WTC11 (cell line): Measurements from ENCODE around the gene SGMS1. TPM values are rescaled to one million over a fixed set of nuclear protein-coding genes. Genes with fewer than 3 reads are reported as not detected.

Source experiments
- ATAC-seq: fragments of 200-7000 bp; cut with Tn5 transposase; 2 replicates; pipeline ENCODE4 v1.10.0; 2021; ENCODE audit warnings: mild to moderate bottlenecking, moderate library complexity
- CTCF ChIA-PET: fragments of 300-600 bp; sonication (Branson Sonifier 250); formaldehyde crosslinking; loops from one replicate; lab custom pipeline; 2021; ENCODE audit warnings: antibody characterized with exemption; lab: Charles Lee
- POLR2A ChIA-PET: fragments of 350-600 bp; sonication (Branson Sonifier 250); formaldehyde crosslinking; loops from one replicate; lab custom pipeline; 2021; ENCODE audit warnings: antibody characterized with exemption; lab: Charles Lee
- DNase-seq: peaks from one replicate; pipeline ENCODE4 v3.0.0; 2021; ENCODE audit warnings: low spot score
- H3K27ac Mint-ChIP-seq: 2 replicates; pipeline ENCODE4 v1.8.0; 2021; ENCODE audit warnings: mixed read lengths
- H3K27me3 Mint-ChIP-seq: 2 replicates; pipeline ENCODE4 v1.8.0; 2021; ENCODE audit warnings: low read depth, mild to moderate bottlenecking, moderate library complexity, mixed read lengths
- H3K36me3 Mint-ChIP-seq: 2 replicates; pipeline ENCODE4 v1.8.0; 2021; ENCODE audit warnings: mixed read lengths
- H3K4me1 Mint-ChIP-seq: 2 replicates; pipeline ENCODE4 v1.8.0; 2022; ENCODE audit warnings: mixed read lengths
- H3K4me3 Mint-ChIP-seq: 2 replicates; pipeline ENCODE4 v1.8.0; 2021; ENCODE audit warnings: mild to moderate bottlenecking, moderate library complexity, mixed read lengths
- H3K9me3 Mint-ChIP-seq: 2 replicates; pipeline ENCODE4 v1.8.0; 2021; ENCODE audit warnings: mixed read lengths
- CREB1 ChIP-seq: sonication (generic); formaldehyde crosslinking; IDR thresholded peaks from 2 replicates; pipeline ENCODE4 v1.8.0; 2023; ENCODE audit warnings: mild to moderate bottlenecking, missing genetic modification reagents
- EMX1 ChIP-seq: fragments of 250-450 bp; sonication (Bioruptor Pico); IDR thresholded peaks from 2 replicates; pipeline ENCODE4 v1.8.0; 2021; ENCODE audit warnings: mild to moderate bottlenecking
- ETV6 ChIP-seq: sonication (generic); formaldehyde crosslinking; IDR thresholded peaks from 2 replicates; pipeline ENCODE4 v1.8.1; 2022; ENCODE audit warnings: mild to moderate bottlenecking, missing genetic modification reagents
- FOXJ3 ChIP-seq: sonication (generic); formaldehyde crosslinking; IDR thresholded peaks from 2 replicates; pipeline ENCODE4 v1.9.0; 2021; ENCODE audit warnings: missing genetic modification reagents, mild to moderate bottlenecking, borderline replicate concordance
- GTF2I ChIP-seq: fragments of 250-450 bp; sonication (Bioruptor Pico); conservative IDR thresholded peaks from 2 replicates; pipeline ENCODE4 v1.4.0; 2021; ENCODE audit warnings: mild to moderate bottlenecking
- KAT7 ChIP-seq: sonication (generic); formaldehyde crosslinking; IDR thresholded peaks from 2 replicates; pipeline ENCODE4 v1.8.1; 2023; ENCODE audit warnings: missing genetic modification reagents, mild to moderate bottlenecking, borderline replicate concordance
- MXD4 ChIP-seq: fragments of 250-450 bp; sonication (Bioruptor Pico); IDR thresholded peaks from 2 replicates; pipeline ENCODE4 v1.8.0; 2021; ENCODE audit warnings: mild to moderate bottlenecking, moderate library complexity, borderline replicate concordance
- NFYB ChIP-seq: sonication (generic); formaldehyde crosslinking; conservative IDR thresholded peaks from 2 replicates; pipeline ENCODE4 v1.8.0; 2022; ENCODE audit warnings: low read depth, missing genetic modification reagents
- TEAD4 ChIP-seq: sonication (generic); formaldehyde crosslinking; IDR thresholded peaks from 2 replicates; pipeline ENCODE4 v1.8.0; 2022; ENCODE audit warnings: mild to moderate bottlenecking, missing genetic modification reagents
- ZNF219 ChIP-seq: sonication (generic); formaldehyde crosslinking; IDR thresholded peaks from 2 replicates; pipeline ENCODE4 v1.8.0; 2023; ENCODE audit warnings: missing genetic modification reagents, mild to moderate bottlenecking, borderline replicate concordance
- total RNA-seq: library from RNA; stranded (reverse); gene quantifications from 3 replicates; pipeline ENCODE4 v1.2.3, GENCODE V29; 2021
- TF ChIP-seq, protein P1 (sequence below): fragments of 250-450 bp; sonication (Bioruptor Pico); IDR thresholded peaks from 2 replicates; pipeline ENCODE4 v1.8.0; 2021; ENCODE audit warnings: mild to moderate bottlenecking
- TF ChIP-seq, protein P2 (sequence below): sonication (generic); formaldehyde crosslinking; IDR thresholded peaks from 2 replicates; pipeline ENCODE4 v1.8.0; 2022; ENCODE audit warnings: mild to moderate bottlenecking, missing genetic modification reagents
- TF ChIP-seq, protein P3 (sequence below): sonication (generic); formaldehyde crosslinking; IDR thresholded peaks from 2 replicates; pipeline ENCODE4 v1.8.1; 2023; ENCODE audit warnings: mild to moderate bottlenecking, moderate library complexity, missing genetic modification reagents
- TF ChIP-seq, protein P4 (sequence below): sonication (generic); formaldehyde crosslinking; IDR thresholded peaks from 2 replicates; pipeline ENCODE4 v1.8.1; 2023; ENCODE audit warnings: mild to moderate bottlenecking, missing genetic modification reagents
- TF ChIP-seq, protein P5 (sequence below): sonication (generic); formaldehyde crosslinking; IDR thresholded peaks from 2 replicates; pipeline ENCODE4 v1.8.1; 2022; ENCODE audit warnings: low read depth, mild to moderate bottlenecking, moderate library complexity, missing genetic modification reagents, borderline replicate concordance
- TF ChIP-seq, protein P6 (sequence below): sonication (generic); formaldehyde crosslinking; IDR thresholded peaks from 2 replicates; pipeline ENCODE4 v1.8.1; 2022; ENCODE audit warnings: low read depth, missing genetic modification reagents, borderline replicate concordance
- TF ChIP-seq, protein P7 (sequence below): fragments of 250-450 bp; sonication (Bioruptor Pico); conservative IDR thresholded peaks from 2 replicates; pipeline ENCODE4 v1.9.0; 2021; ENCODE audit warnings: mild to moderate bottlenecking
- TF ChIP-seq, protein P8 (sequence below): fragments of 200-600 bp; IDR thresholded peaks from 2 replicates; pipeline ENCODE4 v1.8.0; 2022; ENCODE audit warnings: antibody characterized with exemption

Gene SGMS1
- total RNA-seq, 1 experiment from 2014 or later, result 13.2 TPM

DNA sequence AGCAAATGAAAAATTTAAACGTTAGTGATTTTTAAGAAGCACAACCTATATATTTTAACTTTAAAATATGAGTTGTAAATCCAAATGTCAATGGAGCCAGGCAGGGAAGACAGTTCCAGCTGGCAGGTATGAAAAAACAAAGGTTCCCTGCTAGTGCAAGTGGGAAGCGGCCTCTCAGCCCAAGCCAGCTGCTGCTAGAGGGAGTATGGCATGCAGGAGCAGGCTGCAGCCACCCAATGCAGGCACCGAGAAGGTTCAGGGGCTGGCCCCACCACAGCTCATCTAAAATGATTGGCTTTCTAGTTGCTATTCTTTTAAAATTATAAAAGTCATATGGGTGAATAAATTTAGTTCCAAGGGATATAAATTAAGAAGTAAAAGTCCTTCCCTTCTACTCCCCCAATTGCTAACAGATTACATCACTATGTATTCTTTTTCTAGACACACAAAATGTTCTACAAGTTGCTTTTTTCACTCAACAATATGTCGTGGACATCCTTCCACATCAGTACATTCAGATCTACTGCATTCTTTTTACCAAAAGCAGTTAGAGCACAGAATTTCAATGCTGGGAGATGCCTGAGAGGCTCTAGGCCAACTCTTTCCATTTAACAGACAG is 69.3 kb downstream of the SGMS1 start:
- POLR2A ChIA-PET, result no interaction called here
- DNase-seq (peak; percentile 29), ATAC-seq (peak; percentile 60)
- Mint-ChIP-seq H3K4me3 (no peak overlapping the region), H3K4me1 (peaks cover 64% of the 10 kb centered on the region), H3K27ac (no peak overlapping the region), H3K36me3 (no peaks in the 10 kb centered on the region), H3K9me3 (peaks cover 3% of the 10 kb centered on the region; the same call in 1 of the 2 replicates), H3K27me3 (no peaks in the 10 kb centered on the region)
- CTCF ChIA-PET, result interaction anchor here (0.5 to 2.2 kb wide), 5 partner anchors 13 to 222 kb away, joined by 3 to 9 read pairs (median 5); no protein-coding TSS in a partner anchor
- TF ChIP-seq, protein P1, sequence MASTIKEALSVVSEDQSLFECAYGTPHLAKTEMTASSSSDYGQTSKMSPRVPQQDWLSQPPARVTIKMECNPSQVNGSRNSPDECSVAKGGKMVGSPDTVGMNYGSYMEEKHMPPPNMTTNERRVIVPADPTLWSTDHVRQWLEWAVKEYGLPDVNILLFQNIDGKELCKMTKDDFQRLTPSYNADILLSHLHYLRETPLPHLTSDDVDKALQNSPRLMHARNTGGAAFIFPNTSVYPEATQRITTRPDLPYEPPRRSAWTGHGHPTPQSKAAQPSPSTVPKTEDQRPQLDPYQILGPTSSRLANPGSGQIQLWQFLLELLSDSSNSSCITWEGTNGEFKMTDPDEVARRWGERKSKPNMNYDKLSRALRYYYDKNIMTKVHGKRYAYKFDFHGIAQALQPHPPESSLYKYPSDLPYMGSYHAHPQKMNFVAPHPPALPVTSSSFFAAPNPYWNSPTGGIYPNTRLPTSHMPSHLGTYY (CRISPR knock-in tag), result no peak
- TF ChIP-seq, protein P2, sequence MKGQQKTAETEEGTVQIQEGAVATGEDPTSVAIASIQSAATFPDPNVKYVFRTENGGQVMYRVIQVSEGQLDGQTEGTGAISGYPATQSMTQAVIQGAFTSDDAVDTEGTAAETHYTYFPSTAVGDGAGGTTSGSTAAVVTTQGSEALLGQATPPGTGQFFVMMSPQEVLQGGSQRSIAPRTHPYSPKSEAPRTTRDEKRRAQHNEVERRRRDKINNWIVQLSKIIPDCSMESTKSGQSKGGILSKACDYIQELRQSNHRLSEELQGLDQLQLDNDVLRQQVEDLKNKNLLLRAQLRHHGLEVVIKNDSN (CRISPR knock-in tag), result no peak
- TF ChIP-seq, protein P3, sequence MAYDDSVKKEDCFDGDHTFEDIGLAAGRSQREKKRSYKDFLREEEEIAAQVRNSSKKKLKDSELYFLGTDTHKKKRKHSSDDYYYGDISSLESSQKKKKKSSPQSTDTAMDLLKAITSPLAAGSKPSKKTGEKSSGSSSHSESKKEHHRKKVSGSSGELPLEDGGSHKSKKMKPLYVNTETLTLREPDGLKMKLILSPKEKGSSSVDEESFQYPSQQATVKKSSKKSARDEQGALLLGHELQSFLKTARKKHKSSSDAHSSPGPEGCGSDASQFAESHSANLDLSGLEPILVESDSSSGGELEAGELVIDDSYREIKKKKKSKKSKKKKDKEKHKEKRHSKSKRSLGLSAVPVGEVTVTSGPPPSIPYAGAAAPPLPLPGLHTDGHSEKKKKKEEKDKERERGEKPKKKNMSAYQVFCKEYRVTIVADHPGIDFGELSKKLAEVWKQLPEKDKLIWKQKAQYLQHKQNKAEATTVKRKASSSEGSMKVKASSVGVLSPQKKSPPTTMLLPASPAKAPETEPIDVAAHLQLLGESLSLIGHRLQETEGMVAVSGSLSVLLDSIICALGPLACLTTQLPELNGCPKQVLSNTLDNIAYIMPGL (CRISPR knock-in tag), result no peak
- TF ChIP-seq, protein P4, sequence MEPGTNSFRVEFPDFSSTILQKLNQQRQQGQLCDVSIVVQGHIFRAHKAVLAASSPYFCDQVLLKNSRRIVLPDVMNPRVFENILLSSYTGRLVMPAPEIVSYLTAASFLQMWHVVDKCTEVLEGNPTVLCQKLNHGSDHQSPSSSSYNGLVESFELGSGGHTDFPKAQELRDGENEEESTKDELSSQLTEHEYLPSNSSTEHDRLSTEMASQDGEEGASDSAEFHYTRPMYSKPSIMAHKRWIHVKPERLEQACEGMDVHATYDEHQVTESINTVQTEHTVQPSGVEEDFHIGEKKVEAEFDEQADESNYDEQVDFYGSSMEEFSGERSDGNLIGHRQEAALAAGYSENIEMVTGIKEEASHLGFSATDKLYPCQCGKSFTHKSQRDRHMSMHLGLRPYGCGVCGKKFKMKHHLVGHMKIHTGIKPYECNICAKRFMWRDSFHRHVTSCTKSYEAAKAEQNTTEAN (CRISPR knock-in tag), result no peak
- TF ChIP-seq, protein P5, sequence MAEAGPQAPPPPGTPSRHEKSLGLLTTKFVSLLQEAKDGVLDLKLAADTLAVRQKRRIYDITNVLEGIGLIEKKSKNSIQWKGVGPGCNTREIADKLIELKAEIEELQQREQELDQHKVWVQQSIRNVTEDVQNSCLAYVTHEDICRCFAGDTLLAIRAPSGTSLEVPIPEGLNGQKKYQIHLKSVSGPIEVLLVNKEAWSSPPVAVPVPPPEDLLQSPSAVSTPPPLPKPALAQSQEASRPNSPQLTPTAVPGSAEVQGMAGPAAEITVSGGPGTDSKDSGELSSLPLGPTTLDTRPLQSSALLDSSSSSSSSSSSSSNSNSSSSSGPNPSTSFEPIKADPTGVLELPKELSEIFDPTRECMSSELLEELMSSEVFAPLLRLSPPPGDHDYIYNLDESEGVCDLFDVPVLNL (CRISPR knock-in tag), result no peak
- no peak for TF ChIP-seq FOXJ3
- TF ChIP-seq ETV6 (CRISPR knock-in tag), result no peak
- TF ChIP-seq EMX1 (CRISPR knock-in tag), result no peak
- TF ChIP-seq CREB1 (CRISPR knock-in tag), result no peak
- TF ChIP-seq, protein P6, sequence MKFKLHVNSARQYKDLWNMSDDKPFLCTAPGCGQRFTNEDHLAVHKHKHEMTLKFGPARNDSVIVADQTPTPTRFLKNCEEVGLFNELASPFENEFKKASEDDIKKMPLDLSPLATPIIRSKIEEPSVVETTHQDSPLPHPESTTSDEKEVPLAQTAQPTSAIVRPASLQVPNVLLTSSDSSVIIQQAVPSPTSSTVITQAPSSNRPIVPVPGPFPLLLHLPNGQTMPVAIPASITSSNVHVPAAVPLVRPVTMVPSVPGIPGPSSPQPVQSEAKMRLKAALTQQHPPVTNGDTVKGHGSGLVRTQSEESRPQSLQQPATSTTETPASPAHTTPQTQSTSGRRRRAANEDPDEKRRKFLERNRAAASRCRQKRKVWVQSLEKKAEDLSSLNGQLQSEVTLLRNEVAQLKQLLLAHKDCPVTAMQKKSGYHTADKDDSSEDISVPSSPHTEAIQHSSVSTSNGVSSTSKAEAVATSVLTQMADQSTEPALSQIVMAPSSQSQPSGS (CRISPR knock-in tag), result no peak
- no peak for TF ChIP-seq TEAD4 (CRISPR knock-in tag)

DNA sequence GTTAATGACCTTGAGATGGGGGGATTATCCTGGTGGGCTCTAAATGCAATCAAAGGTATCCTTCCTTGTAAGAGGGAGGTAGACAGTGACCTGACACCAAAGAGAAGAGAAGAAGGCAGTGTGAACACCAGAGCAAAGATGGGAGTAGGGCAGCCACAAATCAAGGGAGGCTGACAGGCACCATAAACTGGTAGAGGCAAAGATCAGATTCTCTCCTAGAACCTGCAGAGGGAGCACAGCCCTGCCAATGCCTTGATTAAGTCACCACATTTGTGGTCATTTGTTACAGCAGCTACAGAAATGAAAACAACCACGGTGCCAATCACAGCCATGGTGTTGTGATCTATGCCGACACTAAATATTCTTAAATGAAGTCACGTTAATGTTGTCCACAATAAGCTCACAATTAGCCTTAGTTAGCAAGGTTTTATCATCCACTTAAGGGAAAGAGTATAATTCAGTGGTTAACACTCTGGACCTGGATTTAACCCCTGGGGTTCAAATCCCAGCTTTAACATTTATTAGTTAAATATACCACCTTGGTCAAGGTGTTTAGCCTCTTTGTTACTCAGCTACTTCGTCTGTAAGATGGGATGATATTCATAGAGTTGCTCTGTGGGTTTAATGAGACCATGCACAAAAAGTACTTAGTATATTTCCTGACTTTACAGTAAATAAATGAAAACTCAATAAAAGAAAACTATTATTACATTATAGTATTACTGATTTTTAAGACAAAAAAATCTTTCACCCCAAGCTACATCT is 70.8 kb downstream of the SGMS1 start:
- POLR2A ChIA-PET, result no interaction called here
- DNase-seq, result no peak
- Mint-ChIP-seq H3K9me3 (peaks cover 17% of the 10 kb centered on the region), H3K27ac (no peak overlapping the region), H3K4me1 (peaks cover 52% of the 10 kb centered on the region), H3K36me3 (0 out of 2 replicates have a peak, but pooled peaks cover under 1% of the 10 kb centered on the region), H3K4me3 (no peak overlapping the region), H3K27me3 (no peaks in the 10 kb centered on the region)
- CTCF ChIA-PET, result interaction anchor here (1.0 to 2.2 kb wide), 5 partner anchors 9 to 135 kb away, joined by 3 to 6 read pairs (median 3); no protein-coding TSS in a partner anchor
- peak; percentile 51 for ATAC-seq
- TF ChIP-seq KAT7 (CRISPR knock-in tag), result no peak
- TF ChIP-seq, protein P7, sequence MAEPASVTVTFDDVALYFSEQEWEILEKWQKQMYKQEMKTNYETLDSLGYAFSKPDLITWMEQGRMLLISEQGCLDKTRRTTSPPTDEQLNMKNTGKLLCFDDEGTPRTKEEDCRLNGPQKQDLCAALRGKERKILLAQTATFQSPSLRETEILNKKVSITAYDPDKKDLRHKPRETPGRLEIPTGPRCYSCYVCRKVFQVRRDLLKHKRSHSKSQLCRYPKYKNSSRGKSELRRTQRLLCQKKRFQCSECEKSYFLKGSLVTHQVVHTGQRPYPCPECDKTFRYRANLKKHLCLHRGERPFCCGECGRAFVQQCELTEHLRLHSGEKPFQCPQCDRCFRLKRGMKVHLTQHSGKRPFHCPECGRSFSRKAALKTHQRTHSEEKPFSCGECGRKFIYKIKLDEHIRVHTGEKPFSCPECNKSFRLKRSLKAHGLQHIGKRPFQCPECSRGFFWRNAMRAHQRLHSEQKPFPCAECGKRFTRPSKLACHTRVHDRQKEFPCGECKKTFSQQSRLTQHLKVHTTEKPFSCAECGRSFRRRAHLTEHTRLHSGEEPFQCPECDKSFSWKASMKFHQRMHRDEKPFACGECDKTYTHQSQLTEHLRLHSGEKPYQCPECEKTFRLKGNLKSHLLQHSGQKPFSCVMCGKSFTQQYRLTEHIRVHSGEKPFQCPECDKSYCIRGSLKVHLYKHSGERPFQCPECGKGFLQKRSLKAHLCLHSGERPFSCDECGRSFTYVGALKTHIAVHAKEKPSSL (CRISPR knock-in tag), result no peak
- TF ChIP-seq, protein P3 (CRISPR knock-in tag), result no peak
- TF ChIP-seq MXD4, result no peak
- no peak for TF ChIP-seq ZNF219 (CRISPR knock-in tag)
- TF ChIP-seq, protein P8, sequence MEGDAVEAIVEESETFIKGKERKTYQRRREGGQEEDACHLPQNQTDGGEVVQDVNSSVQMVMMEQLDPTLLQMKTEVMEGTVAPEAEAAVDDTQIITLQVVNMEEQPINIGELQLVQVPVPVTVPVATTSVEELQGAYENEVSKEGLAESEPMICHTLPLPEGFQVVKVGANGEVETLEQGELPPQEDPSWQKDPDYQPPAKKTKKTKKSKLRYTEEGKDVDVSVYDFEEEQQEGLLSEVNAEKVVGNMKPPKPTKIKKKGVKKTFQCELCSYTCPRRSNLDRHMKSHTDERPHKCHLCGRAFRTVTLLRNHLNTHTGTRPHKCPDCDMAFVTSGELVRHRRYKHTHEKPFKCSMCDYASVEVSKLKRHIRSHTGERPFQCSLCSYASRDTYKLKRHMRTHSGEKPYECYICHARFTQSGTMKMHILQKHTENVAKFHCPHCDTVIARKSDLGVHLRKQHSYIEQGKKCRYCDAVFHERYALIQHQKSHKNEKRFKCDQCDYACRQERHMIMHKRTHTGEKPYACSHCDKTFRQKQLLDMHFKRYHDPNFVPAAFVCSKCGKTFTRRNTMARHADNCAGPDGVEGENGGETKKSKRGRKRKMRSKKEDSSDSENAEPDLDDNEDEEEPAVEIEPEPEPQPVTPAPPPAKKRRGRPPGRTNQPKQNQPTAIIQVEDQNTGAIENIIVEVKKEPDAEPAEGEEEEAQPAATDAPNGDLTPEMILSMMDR, result no peak
- no peak for TF ChIP-seq GTF2I (CRISPR knock-in tag)
- no peak for TF ChIP-seq NFYB (CRISPR knock-in tag)
